HG03565 (cell line): ENCODE results near the gene ARHGDIA.

Experiments used
- ATAC-seq: cut with Tn5 transposase; IDR thresholded peaks from one replicate; pipeline ENCODE4 v1.9.1; 2021; ENCODE audit warnings: mild to moderate bottlenecking, moderate library complexity; ENCODE audit not compliant: unreplicated experiment

Gene ARHGDIA

GRCh38 chr17:81865733-81866439 is 5.3 kb downstream of the ARHGDIA start:
- no peak for ATAC-seq

GRCh38 chr17:81865358-81865732 is 5.8 kb downstream of the ARHGDIA start:
- ATAC-seq: no peak

DNA sequence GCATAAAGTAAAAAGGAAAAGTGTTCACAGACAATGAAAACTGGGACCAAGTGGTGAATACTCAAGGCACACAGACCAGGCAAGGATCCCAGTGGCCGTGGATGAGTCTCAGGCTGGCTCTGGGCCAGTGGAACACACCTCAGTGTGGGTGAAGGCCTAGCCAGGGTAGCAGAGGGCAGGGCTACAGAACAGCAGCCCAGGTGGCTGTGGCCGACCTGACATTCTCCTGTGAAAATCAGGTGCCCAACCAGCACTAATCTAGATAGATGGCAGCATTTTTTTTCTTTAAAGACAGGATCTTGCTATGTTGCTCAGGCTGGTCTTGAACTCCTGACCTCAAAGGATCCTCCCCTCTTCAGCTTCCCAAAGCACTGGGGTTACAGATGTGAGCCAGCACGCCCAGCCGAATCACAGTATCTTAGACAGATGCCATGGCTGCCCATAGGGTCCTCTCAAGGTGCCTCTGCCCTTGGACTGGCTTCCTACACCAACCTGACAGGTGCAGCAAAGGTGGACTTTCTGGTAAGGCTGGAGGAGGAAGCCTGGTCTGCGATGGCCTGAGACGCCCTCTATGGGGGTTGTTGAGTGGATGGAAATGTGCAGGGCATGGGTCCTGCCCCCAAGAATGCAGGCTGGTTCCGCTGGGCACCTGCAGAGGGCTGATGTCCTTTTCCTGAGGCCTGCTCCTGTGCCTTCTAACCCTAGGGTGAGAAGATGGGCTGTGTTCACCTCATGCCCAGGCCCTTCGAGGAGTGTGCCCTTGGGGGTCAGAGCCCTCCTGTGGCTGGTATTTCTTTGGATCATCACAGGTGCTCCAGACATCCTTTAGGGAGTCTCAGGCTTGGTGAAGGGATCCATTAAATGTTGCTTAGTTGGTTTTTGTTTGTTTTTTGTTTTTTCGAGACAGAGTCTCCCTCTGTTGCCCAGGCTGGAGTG is 7.0 kb downstream of the ARHGDIA start:
- no peak for ATAC-seq

GRCh38 chr17:81863123-81863675 is 7.9 kb downstream of the ARHGDIA start:
- no peak for ATAC-seq

DNA sequence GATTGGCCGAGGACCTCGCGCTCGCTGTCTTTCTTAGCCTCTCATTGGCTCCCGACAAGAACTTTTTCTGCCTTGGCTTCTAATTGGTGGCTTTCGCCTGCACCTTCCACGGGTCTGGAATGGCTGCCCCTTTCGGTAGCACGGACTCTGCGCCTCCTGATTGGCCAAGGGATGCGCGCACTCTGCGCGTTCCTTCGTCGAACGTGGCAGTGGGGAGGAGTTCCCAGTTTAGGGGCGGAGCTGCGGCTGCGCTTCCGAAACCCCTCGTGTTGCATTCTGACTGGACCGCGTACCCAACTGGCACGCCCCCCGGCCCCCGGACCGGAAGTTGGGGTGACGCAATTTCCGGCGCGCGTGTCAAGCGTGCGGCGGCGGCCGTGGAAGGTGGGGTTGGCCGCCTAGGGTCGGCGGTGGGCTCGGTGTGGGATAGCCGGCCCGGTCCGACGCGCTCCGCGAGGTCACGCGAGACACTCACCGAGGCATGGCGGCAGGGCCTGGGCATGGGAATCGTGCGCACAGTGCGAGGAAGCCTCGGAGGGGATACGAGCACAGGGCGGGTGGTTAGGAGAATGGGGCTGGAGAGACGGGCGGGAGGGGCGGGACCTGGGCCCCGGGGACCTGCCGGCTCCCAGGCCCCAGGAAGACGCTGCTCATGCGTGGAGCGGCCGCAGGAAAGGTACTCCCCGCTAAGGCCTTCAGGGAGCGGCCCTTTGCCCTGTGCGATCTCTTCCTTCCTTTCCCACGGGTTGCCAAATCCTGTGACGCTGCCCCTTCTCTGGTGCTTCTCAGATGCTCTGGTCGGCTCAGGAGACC is 10.2 kb downstream of the ARHGDIA start:
- peak; percentile 72 for ATAC-seq

DNA sequence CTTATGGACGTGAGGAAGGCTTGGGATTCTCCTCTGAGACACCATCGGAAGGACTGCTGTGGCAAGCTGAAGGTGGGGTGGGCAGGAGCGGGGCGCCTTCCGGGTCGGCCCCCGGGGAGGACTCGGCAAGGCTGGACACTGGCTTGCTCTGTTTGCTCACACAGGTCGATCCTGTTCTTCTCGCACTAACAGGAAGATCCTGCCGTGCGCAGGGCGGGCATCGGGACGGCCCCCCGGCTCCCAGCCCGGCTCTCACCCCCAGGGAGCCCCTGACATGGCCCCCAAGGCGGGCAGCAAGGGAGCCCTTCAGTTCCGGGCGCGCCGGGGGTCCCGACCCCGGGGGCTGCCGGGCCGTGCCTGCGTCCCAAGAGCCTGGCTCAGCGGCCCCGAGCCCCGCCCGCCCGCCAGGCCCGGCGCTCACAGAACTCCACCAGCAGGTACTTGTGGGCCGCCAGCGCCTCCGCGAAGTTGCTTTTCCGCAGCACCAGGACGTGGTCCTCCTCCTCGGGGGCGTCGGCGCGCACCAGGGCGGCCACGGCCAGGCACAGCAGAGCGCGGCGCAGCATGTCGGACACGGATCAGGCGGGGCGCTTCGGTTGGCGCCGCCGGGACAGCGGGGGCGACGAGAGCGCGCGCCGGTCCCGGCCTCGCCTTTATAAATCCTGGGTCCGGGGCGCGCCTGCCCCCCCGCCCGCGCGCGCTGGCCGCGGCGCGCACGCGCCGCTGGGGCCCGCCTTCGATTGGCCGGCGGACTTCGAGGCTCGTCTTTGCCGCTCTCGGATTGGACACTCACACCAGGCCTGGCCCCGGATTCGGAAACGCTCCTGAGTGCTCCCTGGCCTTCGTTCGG is 11.0 kb downstream of the ARHGDIA start, which contains the start of gene P4HB:
TSS of gene P4HB (minus strand) at position 630 of the 850 bp plus-strand sequence. CDS start at position 566, 64 bp downstream.
- ATAC-seq: no peak

DNA sequence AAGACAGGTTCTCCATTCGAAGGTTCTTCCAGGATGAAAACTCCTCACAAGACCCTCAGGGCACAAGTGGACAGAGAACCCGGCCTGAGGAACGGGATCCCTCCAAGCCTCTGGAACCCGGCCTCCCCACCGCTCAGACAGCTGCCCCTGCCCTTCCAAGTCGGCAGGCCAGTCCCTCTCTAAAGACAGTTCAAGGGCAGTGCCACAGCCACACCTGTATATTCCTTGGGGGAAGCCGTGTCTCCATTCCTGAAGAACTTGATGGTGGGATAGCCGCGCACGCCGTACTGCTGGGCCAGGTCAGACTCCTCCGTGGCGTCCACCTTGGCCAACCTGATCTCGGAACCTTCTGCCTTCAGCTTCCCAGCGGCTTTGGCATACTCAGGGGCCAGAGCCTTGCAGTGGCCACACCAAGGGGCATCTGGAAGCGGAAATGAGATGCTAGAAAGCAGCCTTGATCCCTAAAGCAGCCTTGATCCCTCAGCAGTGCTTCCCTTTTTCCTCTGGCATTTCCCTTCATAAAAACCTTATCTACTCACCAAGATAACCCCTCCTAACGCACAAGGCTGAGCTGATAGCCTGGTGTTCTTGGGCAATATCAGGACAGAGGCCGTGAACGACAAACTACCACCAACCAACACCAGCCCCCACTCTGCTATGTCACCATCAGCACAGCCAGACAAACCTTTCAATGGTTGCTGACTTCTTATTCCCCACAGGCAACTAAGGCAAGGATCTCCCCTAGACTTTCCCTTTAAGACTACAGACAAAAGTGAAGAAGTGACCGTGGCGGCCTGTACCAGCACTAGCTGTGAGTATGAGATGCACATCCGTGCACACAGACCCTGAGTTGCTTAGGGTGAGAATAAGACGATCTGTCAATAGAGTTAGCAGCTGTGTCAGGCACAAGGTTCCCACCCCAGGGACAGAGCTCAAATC is 11.9 kb downstream of the ARHGDIA start:
- no peak for ATAC-seq

DNA sequence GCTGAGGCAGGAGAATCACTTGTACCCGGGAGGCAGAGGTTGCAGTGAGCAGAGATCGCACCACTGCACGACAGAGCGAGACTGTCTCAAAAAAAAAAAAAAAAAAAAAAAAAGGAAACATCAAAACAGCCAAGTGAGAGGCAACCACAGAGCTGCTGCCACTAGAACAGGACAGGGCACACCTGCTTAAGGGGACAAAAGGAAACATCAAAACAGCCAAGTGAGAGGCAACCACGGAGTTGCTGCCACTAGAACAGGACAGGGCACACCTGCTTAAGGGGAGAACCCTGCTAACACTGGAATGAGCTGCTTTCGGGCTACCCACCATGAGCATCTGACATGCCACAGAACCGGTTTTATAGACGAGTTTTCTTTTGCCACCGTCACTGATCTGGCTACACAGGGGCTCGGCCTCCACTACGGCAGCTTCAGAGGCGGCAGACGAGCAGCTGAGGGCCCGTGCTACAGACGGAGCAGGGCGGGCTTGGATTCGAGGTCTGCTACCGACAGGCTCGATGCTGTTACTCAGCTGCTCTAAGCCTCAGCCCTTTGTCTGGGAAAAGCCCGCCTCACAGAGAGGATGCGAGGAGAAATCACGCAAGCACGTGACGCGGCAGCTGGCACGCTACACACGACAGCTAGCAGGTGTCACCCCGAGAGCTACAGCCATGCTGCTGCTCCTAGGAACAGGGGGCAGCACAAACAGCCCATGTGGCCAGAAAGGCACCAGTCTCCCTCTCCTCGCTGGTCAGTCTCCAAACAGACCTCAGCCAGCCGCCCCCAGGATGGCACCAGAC is 12.8 kb downstream of the ARHGDIA start:
- no peak for ATAC-seq

- no peak for ATAC-seq
These were observed 16.0 kb downstream of the ARHGDIA start for GRCh38 chr17:81854974-81855774.

DNA sequence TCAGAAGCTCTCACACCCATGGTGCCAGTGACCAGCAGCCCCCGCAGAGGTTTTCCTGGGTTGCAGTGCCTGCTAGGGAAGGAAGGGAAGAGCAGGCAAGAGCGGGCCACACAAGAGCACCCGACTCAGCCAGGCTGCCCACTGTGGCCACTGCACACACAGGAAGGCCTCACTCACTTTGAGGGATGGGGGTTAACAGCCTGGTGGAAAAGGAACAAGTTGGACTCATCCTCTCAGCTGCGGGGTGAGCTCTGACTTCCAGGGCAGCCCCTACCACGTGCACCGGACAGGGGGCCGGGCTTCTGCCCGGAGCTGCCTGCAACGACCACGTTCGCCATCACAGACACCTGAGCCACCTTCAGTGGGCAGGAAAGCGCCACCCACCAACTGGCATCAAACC is 18.9 kb downstream of the ARHGDIA start:
- no peak for ATAC-seq

GRCh38 chr17:81851423-81851822 is 19.7 kb downstream of the ARHGDIA start:
- no peak for ATAC-seq

DNA sequence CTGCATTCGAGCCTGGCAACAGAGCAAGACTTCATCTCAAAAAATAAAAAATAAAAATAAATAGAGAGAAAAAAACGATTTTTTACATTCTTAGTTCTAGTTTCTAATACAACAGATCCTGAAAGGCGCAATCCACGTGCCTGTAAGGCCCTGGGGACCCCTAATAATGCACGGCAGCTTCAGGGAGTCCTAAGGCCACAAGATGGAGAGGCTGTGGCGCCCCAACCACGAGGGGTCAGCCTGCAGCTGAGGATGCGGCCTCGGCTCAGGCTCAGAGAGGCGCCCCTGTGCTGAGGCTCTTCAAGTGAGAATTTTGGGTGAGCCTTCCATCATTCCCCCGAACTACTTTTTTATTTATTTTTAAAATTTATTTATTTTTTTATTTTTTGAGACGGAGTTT is 21.7 kb downstream of the ARHGDIA start:
- no peak for ATAC-seq

- ATAC-seq: no peak
These were observed 24.1 kb downstream of the ARHGDIA start for GRCh38 chr17:81846743-81847689.

GRCh38 chr17:81845881-81846742 is 25.0 kb downstream of the ARHGDIA start:
- ATAC-seq: no peak

GRCh38 chr17:81845361-81845760 is 25.8 kb downstream of the ARHGDIA start:
- no peak for ATAC-seq
